ENCODE measurements around the gene NGFR.
A peak's percentile ranks its signal among the peaks of the same experiment; 100 is the strongest.

NGFR gene

GRCh38 chr17:49554694-49555494 is 59.8 kb downstream of the NGFR start:
- Mint-ChIP-seq H3K27me3 (peaks cover 11% of the 10 kb centered on the region), H3K36me3 (no peaks in the 10 kb centered on the region), H3K4me3 (no peak overlapping the region), H3K27ac (no peak overlapping the region), H3K9me3 (no peaks in the 10 kb centered on the region), H3K4me1 (no peaks in the 10 kb centered on the region)
- no peak for DNase-seq
- CTCF ChIA-PET: interaction anchor here (0.8 to 4.8 kb wide), 13 partner anchors 8 to 264 kb away, joined by 3 to 117 read pairs (median 14); partner anchors contain the start of genes NGFR and PHB1

- Mint-ChIP-seq H3K36me3 (no peaks in the 10 kb centered on the region), H3K4me1 (no peaks in the 10 kb centered on the region), H3K4me3 (no peak overlapping the region), H3K9me3 (no peaks in the 10 kb centered on the region), H3K27me3 (peaks cover 12% of the 10 kb centered on the region), H3K27ac (no peak overlapping the region)
- DNase-seq: no peak
- CTCF ChIA-PET: interaction anchor here (0.6 to 4.8 kb wide), 29 partner anchors 9 to 471 kb away, joined by 3 to 117 read pairs (median 4); partner anchors contain the start of genes NGFR and PHB1
These were observed 60.6 kb downstream of the NGFR start for GRCh38 chr17:49555495-49556222.

GRCh38 chr17:49556223-49556943 is 61.3 kb downstream of the NGFR start:
- peak; percentile 87 for DNase-seq
- Mint-ChIP-seq H3K27ac (no peak overlapping the region), H3K36me3 (no peaks in the 10 kb centered on the region), H3K4me1 (no peaks in the 10 kb centered on the region), H3K27me3 (peaks cover 17% of the 10 kb centered on the region), H3K9me3 (no peaks in the 10 kb centered on the region), H3K4me3 (no peak overlapping the region)
- CTCF ChIA-PET: interaction anchor here (0.6 to 4.8 kb wide), 53 partner anchors 9 to 524 kb away, joined by 3 to 117 read pairs (median 4); partner anchors contain the start of genes NGFR, PHB1 and TAC4

GRCh38 chr17:49557312-49558024 is 62.4 kb downstream of the NGFR start:
- no peaks in the 10 kb centered on the region for H3K36me3 Mint-ChIP-seq
- no peak overlapping the region for H3K4me3 Mint-ChIP-seq
- H3K27ac Mint-ChIP-seq: no peak overlapping the region
- H3K27me3 Mint-ChIP-seq: peaks cover 22% of the 10 kb centered on the region
- CTCF ChIA-PET: interaction anchor here (0.5 to 4.8 kb wide), 40 partner anchors 9 to 528 kb away, joined by 3 to 117 read pairs (median 4); partner anchors contain the start of genes NGFR, NXPH3, PHB1 and TAC4
- H3K4me1 Mint-ChIP-seq: no peaks in the 10 kb centered on the region
- peak; percentile 59 for DNase-seq
- no peaks in the 10 kb centered on the region for H3K9me3 Mint-ChIP-seq

All from activated naive CD4-positive, alpha-beta T cell treated with anti-CD3 and anti-CD28 coated beads, Interleukin-2, amount 10 ng/mL, durations not matched to agents 7 days and 5 days (primary cell).